ENCODE measurements around the gene RTBDN. TPM values are rescaled to one million over a fixed set of nuclear protein-coding genes. Genes with fewer than 3 reads are reported as not detected.

Gene RTBDN
- total and polyA plus RNA-seq, 2 of the 8 experiments (the other 6 are each of a cell fraction or from before 2014, with no cell fraction given) = 4.0 to 4.8 TPM

DNA sequence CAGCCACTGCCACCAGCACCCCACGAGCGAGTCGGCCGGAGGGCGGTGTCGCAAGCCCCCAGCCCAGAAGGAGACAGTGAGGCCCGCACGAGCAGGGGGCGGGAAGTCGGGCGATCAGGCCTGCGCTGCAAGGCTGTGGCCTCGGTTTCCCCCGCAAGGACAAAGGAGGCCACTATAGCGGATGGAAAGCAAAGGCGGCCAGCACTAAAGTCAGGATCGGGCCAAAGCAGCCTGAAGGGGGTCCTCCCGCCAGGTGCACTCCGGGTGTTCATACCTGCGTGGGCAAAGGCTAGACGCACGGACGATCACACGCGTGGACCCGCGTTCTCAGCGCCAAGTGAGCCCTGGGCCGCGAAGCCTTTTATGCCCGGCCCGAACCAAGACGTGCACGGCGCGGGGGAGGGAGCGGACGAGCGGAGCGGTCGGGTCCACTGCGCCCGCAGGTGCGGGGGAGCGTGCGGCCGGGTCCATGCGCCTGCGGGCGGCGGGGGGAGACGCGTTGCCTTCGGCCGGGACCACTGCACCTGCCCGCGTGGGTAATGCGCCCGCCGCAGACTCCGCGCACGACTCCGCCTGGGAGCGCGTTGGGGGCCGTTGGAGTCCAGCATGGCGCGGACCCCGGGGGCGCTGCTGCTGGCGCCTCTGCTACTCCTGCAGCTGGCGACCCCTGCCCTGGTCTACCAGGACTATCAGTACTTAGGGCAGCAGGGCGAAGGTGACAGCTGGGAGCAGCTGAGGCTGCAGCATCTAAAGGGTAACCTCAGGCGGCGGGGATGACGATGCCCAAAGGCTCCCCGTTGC lies 32.7 kb downstream of the RTBDN start, which contains the start of the genes PRDX2 and THSD8 (continued):
- TF ChIP-seq, protein P1, sequence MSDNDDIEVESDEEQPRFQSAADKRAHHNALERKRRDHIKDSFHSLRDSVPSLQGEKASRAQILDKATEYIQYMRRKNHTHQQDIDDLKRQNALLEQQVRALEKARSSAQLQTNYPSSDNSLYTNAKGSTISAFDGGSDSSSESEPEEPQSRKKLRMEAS (IDR thresholded peaks at IDR 0.05) = peak; percentile 80
- TF ChIP-seq, protein P2, sequence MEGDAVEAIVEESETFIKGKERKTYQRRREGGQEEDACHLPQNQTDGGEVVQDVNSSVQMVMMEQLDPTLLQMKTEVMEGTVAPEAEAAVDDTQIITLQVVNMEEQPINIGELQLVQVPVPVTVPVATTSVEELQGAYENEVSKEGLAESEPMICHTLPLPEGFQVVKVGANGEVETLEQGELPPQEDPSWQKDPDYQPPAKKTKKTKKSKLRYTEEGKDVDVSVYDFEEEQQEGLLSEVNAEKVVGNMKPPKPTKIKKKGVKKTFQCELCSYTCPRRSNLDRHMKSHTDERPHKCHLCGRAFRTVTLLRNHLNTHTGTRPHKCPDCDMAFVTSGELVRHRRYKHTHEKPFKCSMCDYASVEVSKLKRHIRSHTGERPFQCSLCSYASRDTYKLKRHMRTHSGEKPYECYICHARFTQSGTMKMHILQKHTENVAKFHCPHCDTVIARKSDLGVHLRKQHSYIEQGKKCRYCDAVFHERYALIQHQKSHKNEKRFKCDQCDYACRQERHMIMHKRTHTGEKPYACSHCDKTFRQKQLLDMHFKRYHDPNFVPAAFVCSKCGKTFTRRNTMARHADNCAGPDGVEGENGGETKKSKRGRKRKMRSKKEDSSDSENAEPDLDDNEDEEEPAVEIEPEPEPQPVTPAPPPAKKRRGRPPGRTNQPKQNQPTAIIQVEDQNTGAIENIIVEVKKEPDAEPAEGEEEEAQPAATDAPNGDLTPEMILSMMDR (IDR thresholded peaks at IDR 0.05; ENCODE audit: control extremely low read depth in 1 of 3, insufficient read depth in 1 of 3, low read depth in 1 of 3, low read length in 3 of 3) = no peak
- TF ChIP-seq JUND (IDR thresholded peaks at IDR 0.05; ENCODE audit: low read length) (peak; percentile 98), RNF2 (IDR thresholded peaks at IDR 0.05; ENCODE audit: borderline replicate concordance, low read depth, low read length, missing control alignments, poor library complexity, severe bottlenecking) (no peak), POLR2A (IDR thresholded peaks at IDR 0.05; ENCODE audit: control extremely low read depth in 1 of 2, low read depth in 2 of 2, low read length in 2 of 2) (peak in 1 of 2 experiments; percentile 90; a peak in 2 of 3 replicates), YY1 (IDR thresholded peaks at IDR 0.05; ENCODE audit: low read depth, low read length) (peak; percentile 18; the same call in 1 of the 2 replicates), TAF7 (optimal IDR thresholded peaks at IDR 0.05; ENCODE audit: borderline replicate concordance, low read depth, low read length) (peak; percentile 66), HDAC2 (IDR thresholded peaks at IDR 0.05; ENCODE audit: borderline replicate concordance in 1 of 2, low read depth in 2 of 2, low read length in 2 of 2) (0 out of 4 replicates have a peak, but pooled peaks of 1 of the 2 experiments have one; percentile 28), TAF1 (IDR thresholded peaks at IDR 0.05; ENCODE audit: low read depth, low read length) (peak; percentile 86), SAP30 (IDR thresholded peaks at IDR 0.05; ENCODE audit: insufficient read depth, insufficient replicate concordance, low read length) (peak; percentile 91), EP300 (IDR thresholded peaks at IDR 0.05; ENCODE audit: borderline replicate concordance in 1 of 2, low read depth in 2 of 2, low read length in 2 of 2) (peak in 1 of 2 experiments; percentile 100; a peak in 2 of 3 replicates), SRF (IDR thresholded peaks at IDR 0.05; ENCODE audit: low read depth, low read length) (0 out of 2 replicates have a peak, but pooled peaks have one; percentile 21), CTBP2 (IDR thresholded peaks at IDR 0.05; ENCODE audit: borderline replicate concordance, insufficient read depth, insufficient read length, low read length) (peak; percentile 31), EGR1 (IDR thresholded peaks at IDR 0.05; ENCODE audit: borderline replicate concordance, low read depth, low read length) (no peak), PHF8 (conservative IDR thresholded peaks at IDR 0.05; ENCODE audit: low read depth, low read length) (peak; percentile 90), ASH2L (IDR thresholded peaks at IDR 0.05; ENCODE audit: low read length) (peak; percentile 41), POLR2AphosphoS5 (IDR thresholded peaks at IDR 0.05; ENCODE audit: low read depth, low read length) (peak; percentile 91), SIN3A (conservative IDR thresholded peaks at IDR 0.05 in 1 of 2, IDR thresholded peaks at IDR 0.05 in 1 of 2; ENCODE audit: low read depth in 1 of 2, low read length in 2 of 2) (peak; percentile 86 to 88; a peak in 3 of 4 replicates), BACH1 (IDR thresholded peaks at IDR 0.05; ENCODE audit: low read length) (no peak)

Data from H1 (cell line).